ENCODE results near the gene SMG6. TPM values are rescaled to one million over a fixed set of nuclear protein-coding genes. Genes with fewer than 3 reads are reported as not detected.

SMG6 gene
- total RNA-seq, 1 donor from 2014 or later, result 43.0 TPM

GRCh38 chr17:2102931-2103809, 200.4 kb downstream of the SMG6 start:
- H3K36me3 Mint-ChIP-seq (ENCODE audit: low read depth), result peaks cover 23% of the 10 kb centered on the region
- no peaks in the 10 kb centered on the region for H3K9me3 Mint-ChIP-seq
- H3K27me3 Mint-ChIP-seq (ENCODE audit: low read depth), result no peaks in the 10 kb centered on the region
- H3K4me1 Mint-ChIP-seq (ENCODE audit: low read depth), result peaks cover 48% of the 10 kb centered on the region
- DNase-seq (ENCODE audit: low spot score), result no peak
- peak overlapping the region; percentile 23 for H3K27ac Mint-ChIP-seq
- intact Hi-C loops (cut with micrococcal nuclease), result no loop called here
- H3K4me3 Mint-ChIP-seq (ENCODE audit: low read depth), result no peak overlapping the region

GRCh38 chr17:2101448-2102257, 201.9 kb downstream of the SMG6 start:
- H3K27me3 Mint-ChIP-seq (ENCODE audit: low read depth), result no peaks in the 10 kb centered on the region
- DNase-seq (ENCODE audit: low spot score), result no peak
- intact Hi-C loops (cut with micrococcal nuclease), result loop anchor here (2.0 kb wide), 1 partner anchor 15 kb away; no protein-coding TSS in a partner anchor
- H3K4me1 Mint-ChIP-seq (ENCODE audit: low read depth), result peaks cover 49% of the 10 kb centered on the region
- H3K4me3 Mint-ChIP-seq (ENCODE audit: low read depth), result no peak overlapping the region
- peaks cover 28% of the 10 kb centered on the region for H3K36me3 Mint-ChIP-seq (ENCODE audit: low read depth)
- H3K27ac Mint-ChIP-seq, result peak overlapping the region; percentile 42
- no peaks in the 10 kb centered on the region for H3K9me3 Mint-ChIP-seq

- Mint-ChIP-seq H3K27ac (no peak overlapping the region), H3K9me3 (no peaks in the 10 kb centered on the region), H3K36me3 (ENCODE audit: low read depth) (peaks cover 25% of the 10 kb centered on the region), H3K4me3 (ENCODE audit: low read depth) (no peak overlapping the region), H3K4me1 (ENCODE audit: low read depth) (peaks cover 40% of the 10 kb centered on the region), H3K27me3 (ENCODE audit: low read depth) (no peaks in the 10 kb centered on the region)
- intact Hi-C loops (cut with micrococcal nuclease), result no loop called here
- DNase-seq (ENCODE audit: low spot score), result no peak
These were observed 208.1 kb downstream of the SMG6 start for GRCh38 chr17:2095536-2095910.

DNA sequence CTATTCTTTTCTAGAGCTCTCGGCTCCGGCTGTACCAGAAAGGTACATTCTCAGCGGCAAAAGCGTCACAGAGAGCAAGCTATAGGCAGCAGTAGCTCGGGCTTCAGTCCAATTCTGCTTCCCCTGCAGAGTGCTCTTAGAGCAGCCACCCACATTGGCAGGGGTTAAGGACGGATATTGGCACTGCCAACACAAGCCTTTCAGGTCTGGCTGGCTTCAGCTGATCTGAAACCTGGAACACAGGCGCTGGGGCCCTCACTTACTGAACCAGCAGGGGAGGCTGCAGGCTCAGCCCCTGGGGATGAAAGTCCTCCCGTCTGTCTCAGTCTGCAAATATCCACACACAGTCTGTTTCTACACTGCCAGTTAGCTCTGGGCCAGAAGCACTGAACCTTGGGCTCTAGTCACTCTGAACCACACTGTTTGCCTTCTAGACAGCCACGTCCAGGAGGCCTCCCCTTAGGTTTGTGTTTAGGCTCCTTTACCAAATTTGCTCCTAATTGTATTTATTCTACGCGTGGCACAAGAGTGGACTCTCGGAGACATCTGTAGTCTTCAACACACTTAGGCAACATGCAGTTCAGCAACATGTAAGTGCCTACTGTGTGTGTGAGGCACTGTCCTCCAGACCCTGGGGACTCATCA, 208.6 kb downstream of the SMG6 start:
- peaks cover 25% of the 10 kb centered on the region for H3K36me3 Mint-ChIP-seq (ENCODE audit: low read depth)
- intact Hi-C loops (cut with micrococcal nuclease), result loop anchor here (5.0 kb wide), 1 partner anchor 62 kb away; no protein-coding TSS in a partner anchor
- no peak overlapping the region for H3K27ac Mint-ChIP-seq
- no peak for DNase-seq (ENCODE audit: low spot score)
- H3K27me3 Mint-ChIP-seq (ENCODE audit: low read depth), result no peaks in the 10 kb centered on the region
- H3K9me3 Mint-ChIP-seq, result no peaks in the 10 kb centered on the region
- H3K4me3 Mint-ChIP-seq (ENCODE audit: low read depth), result no peak overlapping the region
- H3K4me1 Mint-ChIP-seq (ENCODE audit: low read depth), result peaks cover 42% of the 10 kb centered on the region

- peaks cover 24% of the 10 kb centered on the region for H3K36me3 Mint-ChIP-seq (ENCODE audit: low read depth)
- H3K4me3 Mint-ChIP-seq (ENCODE audit: low read depth), result no peak overlapping the region
- H3K27ac Mint-ChIP-seq, result no peak overlapping the region
- peaks cover 57% of the 10 kb centered on the region for H3K4me1 Mint-ChIP-seq (ENCODE audit: low read depth)
- no peak for DNase-seq (ENCODE audit: low spot score)
- H3K9me3 Mint-ChIP-seq, result no peaks in the 10 kb centered on the region
- no peaks in the 10 kb centered on the region for H3K27me3 Mint-ChIP-seq (ENCODE audit: low read depth)
- intact Hi-C loops (cut with micrococcal nuclease), result loop anchor here (5.0 kb wide), 1 partner anchor 64 kb away; no protein-coding TSS in a partner anchor
These were observed 210.2 kb downstream of the SMG6 start for GRCh38 chr17:2093349-2093748.

DNA sequence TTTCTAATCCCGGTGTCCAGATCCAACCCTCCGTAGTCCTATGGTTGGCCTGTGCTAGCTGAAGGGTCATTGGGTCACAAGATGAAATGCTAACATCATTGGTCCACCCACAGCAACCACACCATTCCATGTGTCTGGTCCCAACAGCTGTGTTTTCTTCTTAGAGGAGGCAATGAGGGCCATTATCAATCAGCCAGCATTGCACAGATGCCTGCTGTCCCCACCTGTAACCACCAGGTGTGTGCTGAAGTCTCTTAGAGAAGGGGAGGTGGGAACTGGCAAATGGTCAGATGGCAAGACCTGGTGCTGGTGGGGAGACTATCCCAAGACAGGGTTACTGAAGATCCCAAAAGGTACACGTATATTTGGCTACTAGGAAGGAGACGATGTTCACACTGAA, 211.3 kb downstream of the SMG6 start:
- no peak for DNase-seq (ENCODE audit: low spot score)
- H3K27me3 Mint-ChIP-seq (ENCODE audit: low read depth), result no peaks in the 10 kb centered on the region
- peak overlapping the region; percentile 9 for H3K27ac Mint-ChIP-seq
- H3K9me3 Mint-ChIP-seq, result no peaks in the 10 kb centered on the region
- H3K36me3 Mint-ChIP-seq (ENCODE audit: low read depth), result peaks cover 22% of the 10 kb centered on the region
- H3K4me3 Mint-ChIP-seq (ENCODE audit: low read depth), result no peak overlapping the region
- H3K4me1 Mint-ChIP-seq (ENCODE audit: low read depth), result peaks cover 58% of the 10 kb centered on the region
- intact Hi-C loops (cut with micrococcal nuclease), result loop anchor here (5.0 kb wide), 1 partner anchor 65 kb away; no protein-coding TSS in a partner anchor

DNA sequence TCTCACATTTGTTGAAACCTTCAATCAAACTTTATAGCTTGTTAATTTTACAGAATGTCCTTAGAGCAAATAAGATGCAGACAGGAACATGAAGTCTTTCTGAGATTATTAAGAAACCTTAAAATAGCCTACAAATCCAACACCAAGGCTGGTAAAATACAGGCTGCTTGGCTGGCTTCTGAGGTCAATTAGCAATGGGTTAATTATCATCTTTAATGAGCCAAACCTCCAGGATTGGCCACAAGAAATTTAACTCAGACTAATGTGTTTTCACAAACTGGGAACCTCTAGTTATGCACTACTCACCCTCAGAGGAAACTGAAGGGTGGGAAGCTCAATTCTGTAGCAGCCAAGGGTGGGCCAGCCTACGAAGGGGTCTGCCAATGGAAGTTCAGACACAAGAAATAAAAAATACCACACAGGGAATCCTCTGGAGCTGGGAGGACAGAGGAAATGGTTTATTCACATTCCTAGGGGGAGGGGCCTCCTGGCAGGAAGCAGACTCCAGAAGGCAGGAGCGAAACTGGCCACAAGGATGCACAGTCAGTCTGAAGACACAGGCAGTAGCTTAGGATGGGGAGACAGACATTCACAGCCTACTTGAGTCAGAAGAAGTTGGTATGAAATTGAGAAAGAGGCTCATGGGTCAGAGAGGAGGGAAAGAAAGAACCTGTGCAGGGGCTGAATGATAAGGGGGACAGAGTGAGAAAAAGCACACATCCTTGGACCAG, 212.6 kb downstream of the SMG6 start:
- peak overlapping the region; percentile 4 for H3K27ac Mint-ChIP-seq
- no peak for DNase-seq (ENCODE audit: low spot score)
- no peaks in the 10 kb centered on the region for H3K27me3 Mint-ChIP-seq (ENCODE audit: low read depth)
- peak overlapping the region; percentile 91 for H3K4me3 Mint-ChIP-seq (ENCODE audit: low read depth)
- H3K4me1 Mint-ChIP-seq (ENCODE audit: low read depth), result peaks cover 71% of the 10 kb centered on the region
- no peaks in the 10 kb centered on the region for H3K9me3 Mint-ChIP-seq
- intact Hi-C loops (cut with micrococcal nuclease), result loop anchor here (5.0 kb wide), 1 partner anchor 66 kb away; no protein-coding TSS in a partner anchor
- H3K36me3 Mint-ChIP-seq (ENCODE audit: low read depth), result peaks cover 28% of the 10 kb centered on the region

DNA sequence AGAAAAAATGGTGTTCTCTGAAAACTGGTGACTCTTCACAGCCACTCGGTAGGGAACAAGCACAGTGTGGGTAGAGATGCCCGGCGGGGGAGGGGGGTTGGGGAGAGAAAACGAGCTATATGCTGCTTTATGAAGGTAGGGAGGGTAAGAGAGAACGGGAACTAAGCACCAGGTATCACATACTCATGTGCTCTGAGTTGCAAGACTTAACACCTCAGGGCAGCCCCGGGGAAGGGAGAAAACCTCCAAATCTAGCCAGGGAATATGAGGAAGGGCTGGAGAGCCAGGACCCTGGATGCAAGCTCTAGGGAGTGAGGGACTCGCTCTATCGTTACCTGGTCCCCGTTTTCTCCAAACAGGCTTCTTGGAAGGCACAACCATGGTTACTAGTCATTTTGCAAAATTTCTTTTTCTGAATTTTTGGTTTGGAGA, 213.4 kb downstream of the SMG6 start:
- Mint-ChIP-seq H3K27ac (peak overlapping the region; percentile 98), H3K36me3 (ENCODE audit: low read depth) (peaks cover 35% of the 10 kb centered on the region), H3K27me3 (ENCODE audit: low read depth) (no peaks in the 10 kb centered on the region), H3K4me3 (ENCODE audit: low read depth) (peak overlapping the region; percentile 91), H3K4me1 (ENCODE audit: low read depth) (peaks cover 77% of the 10 kb centered on the region), H3K9me3 (no peaks in the 10 kb centered on the region)
- no peak for DNase-seq (ENCODE audit: low spot score)
- intact Hi-C loops (cut with micrococcal nuclease), result loop anchor here (5.0 kb wide), 1 partner anchor 67 kb away; no protein-coding TSS in a partner anchor

GRCh38 chr17:2089021-2089422, 214.6 kb downstream of the SMG6 start:
- peak overlapping the region; percentile 91 for H3K4me3 Mint-ChIP-seq (ENCODE audit: low read depth)
- H3K9me3 Mint-ChIP-seq, result no peaks in the 10 kb centered on the region
- peaks cover 44% of the 10 kb centered on the region for H3K36me3 Mint-ChIP-seq (ENCODE audit: low read depth)
- H3K27ac Mint-ChIP-seq, result peak overlapping the region; percentile 98
- H3K27me3 Mint-ChIP-seq (ENCODE audit: low read depth), result no peaks in the 10 kb centered on the region
- no peak for DNase-seq (ENCODE audit: low spot score)
- intact Hi-C loops (cut with micrococcal nuclease), result loop anchor here (1.0 to 10.0 kb wide), 4 partner anchors 19 to 174 kb away; no protein-coding TSS in a partner anchor
- H3K4me1 Mint-ChIP-seq (ENCODE audit: low read depth), result peaks cover 85% of the 10 kb centered on the region

DNA sequence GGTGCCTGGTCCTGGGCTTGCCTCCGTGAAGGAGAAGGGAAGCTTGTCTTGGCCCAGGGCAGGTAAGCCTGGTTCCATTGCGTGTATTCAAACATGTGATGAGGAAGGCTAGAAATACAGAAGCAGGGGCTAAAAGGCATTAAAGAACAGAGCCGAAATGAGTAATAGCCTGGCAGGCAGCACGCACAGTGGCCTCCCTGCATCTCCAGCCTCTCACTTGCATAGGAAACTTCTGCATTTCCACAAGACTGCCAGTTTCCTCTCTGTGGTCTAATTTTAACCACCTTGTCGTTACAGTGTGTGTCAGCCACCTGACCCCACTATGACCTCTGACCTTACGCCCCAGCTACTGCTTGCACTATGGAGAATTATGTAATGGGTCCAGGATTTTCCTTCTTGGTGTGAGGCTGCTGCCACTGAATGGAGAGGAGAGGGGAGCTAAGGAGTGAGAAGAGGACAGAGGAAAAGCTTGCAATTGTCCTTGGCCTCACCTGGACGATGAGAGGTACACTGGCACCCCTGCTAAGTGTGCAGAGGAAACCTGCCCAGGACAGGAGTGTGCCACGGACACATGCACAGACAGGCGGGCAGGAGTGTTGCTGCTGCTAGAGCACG, 215.9 kb downstream of the SMG6 start:
- intact Hi-C loops (cut with micrococcal nuclease), result loop anchor here (2.0 to 10.0 kb wide), 4 partner anchors 13 to 179 kb away; no protein-coding TSS in a partner anchor
- peak overlapping the region; percentile 72 for H3K27ac Mint-ChIP-seq
- no peaks in the 10 kb centered on the region for H3K27me3 Mint-ChIP-seq (ENCODE audit: low read depth)
- peaks cover 47% of the 10 kb centered on the region for H3K36me3 Mint-ChIP-seq (ENCODE audit: low read depth)
- peaks cover 93% of the 10 kb centered on the region for H3K4me1 Mint-ChIP-seq (ENCODE audit: low read depth)
- H3K9me3 Mint-ChIP-seq, result no peaks in the 10 kb centered on the region
- peak overlapping the region; percentile 61 for H3K4me3 Mint-ChIP-seq (ENCODE audit: low read depth)
- peak; percentile 68 for DNase-seq (ENCODE audit: low spot score)

DNA sequence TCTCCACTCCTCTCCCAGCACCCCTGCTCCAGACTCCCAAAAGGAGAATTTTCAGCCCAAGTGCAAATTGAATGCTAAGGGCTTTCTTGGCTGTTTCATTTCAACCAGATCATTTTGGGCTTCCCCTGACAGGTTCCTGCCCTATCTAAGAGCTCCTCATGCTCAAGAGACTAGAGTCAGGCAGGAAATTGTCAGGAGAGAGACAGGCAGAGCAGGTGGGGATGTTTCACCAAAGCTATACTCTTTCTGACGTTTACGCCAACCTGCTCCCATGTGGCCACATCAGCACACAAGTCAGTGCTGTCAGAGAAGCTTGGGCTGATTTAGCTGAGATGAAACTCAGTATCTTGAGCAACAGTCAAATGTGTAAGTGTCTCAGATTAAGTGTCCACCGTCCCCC, 217.3 kb downstream of the SMG6 start:
- DNase-seq (ENCODE audit: low spot score), result no peak
- peaks cover 49% of the 10 kb centered on the region for H3K36me3 Mint-ChIP-seq (ENCODE audit: low read depth)
- H3K9me3 Mint-ChIP-seq, result no peaks in the 10 kb centered on the region
- H3K27me3 Mint-ChIP-seq (ENCODE audit: low read depth), result no peaks in the 10 kb centered on the region
- peaks cover 95% of the 10 kb centered on the region for H3K4me1 Mint-ChIP-seq (ENCODE audit: low read depth)
- intact Hi-C loops (cut with micrococcal nuclease), result loop anchor here (2.0 to 10.0 kb wide), 3 partner anchors 14 to 180 kb away; no protein-coding TSS in a partner anchor
- peak overlapping the region; percentile 72 for H3K27ac Mint-ChIP-seq
- H3K4me3 Mint-ChIP-seq (ENCODE audit: low read depth), result no peak overlapping the region

Data from activated T-helper 2 cell treated with anti-CD3 and anti-CD28 coated beads, Interferon-gamma antibody, Interleukin-2, Interleukin-4, amounts not matched to agents 10 μg/mL and 5 μg/mL and 100 μg/mL, durations not matched to agents 14 hours and 24 hours and 36 hours (primary cell).